Tibial nerve (tissue), 4 donors: ENCODE data around the gene TOMM20.
"Not testable (repeated sequence)": the region's sequence is repeated elsewhere in the genome, so short reads cannot be mapped to it uniquely, and the experiment has no call there.

ENCODE experiments used
- EP300 ChIP-seq, 2 donors: sonication (generic); formaldehyde crosslinking; IDR thresholded peaks; one replicate each; pipeline ENCODE4 v1.6.1; 2017; ENCODE audit warnings: antibody characterized with exemption in 2 of 2, mild to moderate bottlenecking in 1 of 2
- POLR2A ChIP-seq, 2 donors: fragments of 450-650 bp; IDR thresholded peaks; one replicate each; pipeline ENCODE4 v1.6.1; 2017; ENCODE audit warnings: antibody characterized with exemption in 2 of 2, mild to moderate bottlenecking in 2 of 2, moderate library complexity in 2 of 2
- TF ChIP-seq, protein P1 (sequence below), 5 experiments: fragments of 200-600 bp in 3 of 5; fragments of 450-650 bp in 2 of 5; sonication (generic) in 3 of 5; IDR thresholded peaks; one replicate each; pipeline ENCODE4 v1.5.1; 2016 to 2019; ENCODE audit warnings: antibody characterized with exemption in 5 of 5, mild to moderate bottlenecking in 3 of 5, moderate library complexity in 2 of 5

DNA sequence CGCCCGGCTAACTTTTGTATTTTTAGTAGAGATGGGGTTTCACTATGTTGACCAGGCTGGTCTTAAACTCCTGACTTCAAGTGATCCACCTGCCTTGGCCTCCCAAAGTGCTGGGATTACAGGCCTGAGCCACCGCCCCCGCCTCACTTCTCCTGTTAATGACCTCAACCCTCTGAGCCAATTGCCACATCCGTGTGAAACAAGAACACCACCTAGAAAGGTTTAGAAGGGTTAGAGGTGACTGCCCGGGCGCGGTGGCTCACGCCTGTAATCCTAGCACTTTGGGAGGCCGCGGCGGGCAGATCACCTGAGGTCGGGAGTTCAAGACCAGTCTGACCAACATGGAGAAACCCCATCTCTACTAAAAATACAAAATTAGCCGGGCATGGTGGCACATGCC, 36.2 kb downstream of the TOMM20 start:
- TF ChIP-seq POLR2A, EP300 (IDR thresholded peaks at IDR 0.05): not testable (repeated sequence)
- TF ChIP-seq, protein P1, sequence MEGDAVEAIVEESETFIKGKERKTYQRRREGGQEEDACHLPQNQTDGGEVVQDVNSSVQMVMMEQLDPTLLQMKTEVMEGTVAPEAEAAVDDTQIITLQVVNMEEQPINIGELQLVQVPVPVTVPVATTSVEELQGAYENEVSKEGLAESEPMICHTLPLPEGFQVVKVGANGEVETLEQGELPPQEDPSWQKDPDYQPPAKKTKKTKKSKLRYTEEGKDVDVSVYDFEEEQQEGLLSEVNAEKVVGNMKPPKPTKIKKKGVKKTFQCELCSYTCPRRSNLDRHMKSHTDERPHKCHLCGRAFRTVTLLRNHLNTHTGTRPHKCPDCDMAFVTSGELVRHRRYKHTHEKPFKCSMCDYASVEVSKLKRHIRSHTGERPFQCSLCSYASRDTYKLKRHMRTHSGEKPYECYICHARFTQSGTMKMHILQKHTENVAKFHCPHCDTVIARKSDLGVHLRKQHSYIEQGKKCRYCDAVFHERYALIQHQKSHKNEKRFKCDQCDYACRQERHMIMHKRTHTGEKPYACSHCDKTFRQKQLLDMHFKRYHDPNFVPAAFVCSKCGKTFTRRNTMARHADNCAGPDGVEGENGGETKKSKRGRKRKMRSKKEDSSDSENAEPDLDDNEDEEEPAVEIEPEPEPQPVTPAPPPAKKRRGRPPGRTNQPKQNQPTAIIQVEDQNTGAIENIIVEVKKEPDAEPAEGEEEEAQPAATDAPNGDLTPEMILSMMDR (IDR thresholded peaks at IDR 0.05) = not testable (repeated sequence)
